Effector memory CD4-positive, alpha-beta T cell (primary cell): ENCODE measurements around the gene CXCL9.
"Not testable (repeated sequence)": the region's sequence is repeated elsewhere in the genome, so short reads cannot be mapped to it uniquely, and the experiment has no call there.

Experiments
- DNase-seq, 3 donors: peaks; one replicate each; pipeline ENCODE4 v3.0.0-alpha.2; 2020
- H3K27ac ChIP-seq: 2 replicates; pipeline ENCODE4 v1.7.0; 2013; ENCODE audit warnings: mild to moderate bottlenecking, low read length, moderate library complexity; ENCODE audit not compliant: insufficient read depth, poor library complexity, severe bottlenecking
- H3K27me3 ChIP-seq: replicated peaks from 2 replicates; pipeline ENCODE4 v1.7.0; 2013; ENCODE audit warnings: mild to moderate bottlenecking, low read length; ENCODE audit not compliant: insufficient read depth, control insufficient read depth, poor library complexity, severe bottlenecking
- H3K36me3 ChIP-seq: 2 replicates; pipeline ENCODE4 v1.7.0; 2013; ENCODE audit warnings: mild to moderate bottlenecking, low read length, moderate library complexity; ENCODE audit not compliant: control insufficient read depth, insufficient read depth
- H3K4me1 ChIP-seq: 2 replicates; pipeline ENCODE4 v1.7.0; 2013; ENCODE audit warnings: low read length, mild to moderate bottlenecking; ENCODE audit not compliant: control insufficient read depth, insufficient read depth, poor library complexity, severe bottlenecking
- H3K4me3 ChIP-seq: 2 replicates; pipeline ENCODE4 v1.7.0; 2013; ENCODE audit warnings: low read length, low read depth, mild to moderate bottlenecking; ENCODE audit not compliant: insufficient read depth, poor library complexity, severe bottlenecking
- H3K9me3 ChIP-seq: 2 replicates; pipeline ENCODE4 v1.7.0; 2013; ENCODE audit warnings: mild to moderate bottlenecking, low read length, moderate library complexity; ENCODE audit not compliant: control insufficient read depth

CXCL9 gene

GRCh38 chr4:75973766-75974165 is 33.5 kb downstream of the CXCL9 start:
- Histone ChIP-seq H3K27ac (no peak overlapping the region), H3K36me3 (peaks cover 69% of the 10 kb centered on the region), H3K4me3 (no peak overlapping the region), H3K4me1 (no peaks in the 10 kb centered on the region), H3K27me3 (no peaks in the 10 kb centered on the region), H3K9me3 (no peaks in the 10 kb centered on the region)
- no peak for DNase-seq

DNA sequence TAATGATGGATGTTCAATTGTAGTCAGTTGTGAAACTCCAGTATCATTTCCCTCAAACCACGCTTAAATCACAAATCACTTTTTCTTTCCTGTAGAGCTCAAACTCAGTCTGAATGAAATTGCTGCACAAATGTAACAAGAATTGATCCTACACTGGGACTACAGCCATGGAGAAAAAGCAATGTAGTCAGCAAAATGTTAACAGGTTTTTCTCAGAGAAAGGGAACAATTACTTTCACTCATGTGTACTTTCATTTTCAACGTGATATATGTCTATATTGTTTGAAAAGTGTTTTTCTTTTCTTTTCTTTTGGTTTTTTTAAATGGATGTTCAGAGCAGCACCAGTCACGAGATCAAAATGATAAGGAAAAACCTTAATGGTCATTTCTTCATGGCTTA is 39.2 kb downstream of the CXCL9 start:
- Histone ChIP-seq H3K4me1 (no peaks in the 10 kb centered on the region), H3K27ac (no peak overlapping the region), H3K9me3 (no peaks in the 10 kb centered on the region), H3K27me3 (no peaks in the 10 kb centered on the region), H3K4me3 (no peak overlapping the region), H3K36me3 (peaks cover 86% of the 10 kb centered on the region)
- DNase-seq = no peak

DNA sequence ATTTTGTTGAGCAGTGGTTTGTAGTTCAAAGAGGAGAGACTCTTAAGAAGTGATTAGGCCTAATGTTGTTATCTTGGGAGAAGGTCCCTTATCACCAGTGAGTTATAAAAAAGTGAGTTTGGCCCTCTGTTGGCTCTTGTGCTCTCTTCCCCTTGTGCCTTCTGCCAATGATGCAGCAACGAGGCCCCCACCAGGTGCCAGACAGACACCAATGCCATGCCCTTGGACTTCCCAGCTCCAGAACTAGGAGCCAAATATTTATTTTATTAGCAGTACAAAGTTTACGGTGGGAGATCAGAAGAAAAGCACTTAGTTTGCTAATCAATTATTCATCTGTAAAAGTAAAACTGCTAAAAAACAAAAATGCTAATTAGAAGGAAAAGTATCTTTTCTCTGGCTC is 43.8 kb downstream of the CXCL9 start:
- Histone ChIP-seq H3K36me3 (peaks cover 71% of the 10 kb centered on the region), H3K9me3 (no peaks in the 10 kb centered on the region), H3K27ac (no peak overlapping the region), H3K4me3 (no peak overlapping the region), H3K27me3 (no peaks in the 10 kb centered on the region), H3K4me1 (no peaks in the 10 kb centered on the region)
- no peak for DNase-seq

GRCh38 chr4:75962072-75962471 is 45.2 kb downstream of the CXCL9 start:
- not testable (repeated sequence) for H3K27ac ChIP-seq, H3K9me3 ChIP-seq, DNase-seq, H3K4me3 ChIP-seq, H3K27me3 ChIP-seq, H3K4me1 ChIP-seq
- H3K36me3 ChIP-seq = peaks cover 71% of the 10 kb centered on the region

DNA sequence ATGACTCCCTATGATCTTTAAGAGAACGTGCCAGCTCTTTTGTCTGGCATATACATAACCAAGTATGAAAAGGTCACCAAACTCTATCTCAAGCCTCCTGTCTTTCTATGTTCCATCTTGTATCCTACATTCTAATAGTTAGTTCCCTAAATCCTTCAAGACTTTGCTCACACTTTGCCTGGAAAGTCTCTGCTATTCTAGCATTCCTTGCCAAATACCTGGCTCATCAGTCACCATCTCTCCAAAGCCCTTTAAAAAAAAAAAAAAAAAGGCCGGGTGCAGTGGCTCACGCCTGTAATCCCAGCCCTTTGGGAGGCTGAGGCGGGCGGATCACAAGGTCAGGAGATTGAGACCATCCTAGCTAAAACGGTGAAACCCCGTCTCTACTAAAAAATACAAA is 48.8 kb downstream of the CXCL9 start:
- H3K27me3 ChIP-seq, H3K9me3 ChIP-seq, H3K4me1 ChIP-seq, H3K4me3 ChIP-seq, DNase-seq, H3K27ac ChIP-seq: not testable (repeated sequence)
- peaks cover 56% of the 10 kb centered on the region for H3K36me3 ChIP-seq

DNA sequence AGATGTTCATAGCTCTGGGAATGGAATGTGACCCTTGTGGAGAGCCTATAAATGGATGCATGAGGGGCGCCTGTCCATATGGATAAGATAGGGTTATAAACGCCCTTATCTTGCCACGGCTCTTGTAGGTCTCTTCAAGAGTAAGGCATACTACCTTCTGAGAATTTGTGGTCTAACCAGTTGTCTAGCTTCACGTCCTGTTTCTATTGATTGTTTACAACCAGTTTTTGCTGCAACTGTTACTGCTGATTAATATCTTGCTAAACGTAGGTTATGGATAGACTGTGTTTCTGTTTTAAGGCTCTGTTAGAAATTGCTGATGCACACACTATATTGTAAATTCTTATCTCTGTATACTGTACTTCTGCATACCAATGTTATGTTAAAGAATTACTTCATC is 52.5 kb downstream of the CXCL9 start:
- not testable (repeated sequence) for H3K9me3 ChIP-seq, H3K4me3 ChIP-seq, DNase-seq, H3K27me3 ChIP-seq, H3K27ac ChIP-seq, H3K4me1 ChIP-seq
- peaks cover 60% of the 10 kb centered on the region for H3K36me3 ChIP-seq

- DNase-seq = no peak
- peaks cover 54% of the 10 kb centered on the region for H3K36me3 ChIP-seq
Measured at GRCh38 chr4:75953509-75953908, 53.8 kb downstream of the CXCL9 start.

More at GRCh38 chr4:75953509-75953908, 53.8 kb downstream of the CXCL9 start:
- Histone ChIP-seq H3K9me3 (no peaks in the 10 kb centered on the region), H3K4me1 (no peaks in the 10 kb centered on the region), H3K27ac (no peak overlapping the region), H3K4me3 (no peak overlapping the region), H3K27me3 (no peaks in the 10 kb centered on the region)
